ENCODE measurements around the gene WASHC2A.
A peak's percentile ranks its signal among the peaks of the same experiment; 100 is the strongest.
"Not testable (repeated sequence)": the region's sequence is repeated elsewhere in the genome, so short reads cannot be mapped to it uniquely, and the experiment has no call there.

Gene WASHC2A

DNA sequence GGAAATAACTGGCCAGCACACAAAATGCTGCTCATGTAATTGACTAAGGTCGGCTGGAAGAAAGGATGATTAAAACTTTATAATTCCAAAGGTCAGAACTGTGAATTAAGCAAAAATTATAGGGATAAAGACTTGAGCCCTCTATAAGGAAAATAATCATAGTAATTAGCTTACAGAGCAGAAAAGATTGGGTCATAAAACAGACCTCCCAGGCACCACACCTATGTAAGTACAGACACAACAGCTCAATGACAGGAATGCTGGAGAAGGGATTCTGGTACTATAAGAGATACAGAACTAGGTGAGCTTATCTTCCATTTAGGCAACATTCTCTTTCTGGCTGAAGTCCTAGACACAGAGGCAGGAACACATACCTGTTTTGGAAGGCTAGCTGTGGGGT lies 9.0 kb upstream of the WASHC2A start:
- H3K27ac ChIP-seq; H3K4me1 ChIP-seq (ENCODE audit: control insufficient read depth in 1 of 2, insufficient read depth in 1 of 2, low read depth in 1 of 2, low read length in 1 of 2); H3K9me3 ChIP-seq; H3K27me3 ChIP-seq; H3K36me3 ChIP-seq; H3K4me3 ChIP-seq (ENCODE audit: low read depth in 1 of 2, low read length in 1 of 2): not testable (repeated sequence)

DNA sequence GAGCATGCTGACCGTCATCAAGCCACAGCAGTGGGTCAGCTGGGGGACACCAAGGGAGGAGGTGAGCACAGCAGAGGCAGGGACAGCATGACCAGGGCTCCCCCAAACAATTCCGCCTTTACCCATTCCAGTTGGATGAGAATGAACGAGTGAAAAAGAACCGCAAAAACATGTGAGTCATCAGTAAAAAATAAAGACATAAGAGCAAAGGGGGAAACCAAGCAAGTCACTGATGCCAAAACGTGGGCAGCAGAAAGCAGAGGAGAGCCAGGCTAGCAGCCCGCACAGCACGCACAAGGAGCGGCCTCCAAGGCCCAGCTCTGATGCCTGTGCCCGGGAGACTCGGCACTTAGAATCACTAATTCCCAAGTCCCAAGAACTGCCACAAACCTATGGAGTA lies 7.8 kb upstream of the WASHC2A start:
- H3K36me3 ChIP-seq = not testable (repeated sequence)

DNA sequence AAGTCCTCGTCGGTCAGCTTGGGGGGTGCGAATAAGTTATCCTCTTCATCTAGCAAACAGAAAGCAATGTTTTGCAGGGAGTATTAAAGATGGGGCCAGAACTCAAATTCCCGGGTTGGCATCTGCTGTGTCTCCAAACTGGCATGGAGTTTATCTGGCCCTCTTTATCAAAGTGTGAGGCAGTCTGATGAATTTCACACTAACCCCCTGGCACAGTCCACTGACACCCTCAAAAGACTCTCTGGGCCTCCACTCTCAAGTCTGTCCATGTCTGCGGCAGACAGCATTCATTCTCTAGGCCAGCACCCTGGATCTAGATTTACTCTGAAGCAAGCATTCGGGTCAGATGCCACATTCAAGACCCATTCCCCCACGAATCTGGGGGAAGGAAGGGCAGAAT lies 6.2 kb upstream of the WASHC2A start:
- not testable (repeated sequence) for H3K9me3 ChIP-seq; H3K36me3 ChIP-seq; H3K4me3 ChIP-seq (ENCODE audit: low read depth in 1 of 2, low read length in 1 of 2); H3K27me3 ChIP-seq; H3K4me1 ChIP-seq (ENCODE audit: control insufficient read depth in 1 of 2, insufficient read depth in 1 of 2, low read depth in 1 of 2, low read length in 1 of 2); H3K27ac ChIP-seq

More for the DNA sequence above, 7.8 kb upstream of the WASHC2A start:
- H3K27ac ChIP-seq; H3K4me1 ChIP-seq (ENCODE audit: control insufficient read depth in 1 of 2, insufficient read depth in 1 of 2, low read depth in 1 of 2, low read length in 1 of 2); H3K9me3 ChIP-seq; H3K4me3 ChIP-seq (ENCODE audit: low read depth in 1 of 2, low read length in 1 of 2); H3K27me3 ChIP-seq: not testable (repeated sequence)

DNA sequence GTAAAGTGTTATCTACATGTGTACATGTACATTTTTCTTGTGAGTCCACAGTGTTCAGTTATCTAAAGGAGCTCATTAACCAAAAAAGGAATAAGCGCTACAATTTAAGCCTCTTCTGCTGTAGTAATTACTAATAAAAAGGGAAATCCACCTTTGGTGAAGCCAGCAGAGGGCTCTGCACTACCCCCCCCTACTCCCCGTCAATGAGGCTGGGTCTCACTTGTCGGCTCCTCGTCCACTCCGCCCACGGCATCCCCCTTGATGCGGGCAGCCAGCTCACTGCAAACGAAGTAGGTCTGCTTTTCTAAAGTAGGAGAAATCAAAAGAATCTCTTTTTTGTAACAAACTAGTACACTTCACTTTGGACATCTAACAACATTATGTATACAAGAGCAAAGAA lies 4.7 kb upstream of the WASHC2A start:
- H3K9me3 ChIP-seq = no peaks in the 10 kb centered on the region
- TF ChIP-seq, protein P1, sequence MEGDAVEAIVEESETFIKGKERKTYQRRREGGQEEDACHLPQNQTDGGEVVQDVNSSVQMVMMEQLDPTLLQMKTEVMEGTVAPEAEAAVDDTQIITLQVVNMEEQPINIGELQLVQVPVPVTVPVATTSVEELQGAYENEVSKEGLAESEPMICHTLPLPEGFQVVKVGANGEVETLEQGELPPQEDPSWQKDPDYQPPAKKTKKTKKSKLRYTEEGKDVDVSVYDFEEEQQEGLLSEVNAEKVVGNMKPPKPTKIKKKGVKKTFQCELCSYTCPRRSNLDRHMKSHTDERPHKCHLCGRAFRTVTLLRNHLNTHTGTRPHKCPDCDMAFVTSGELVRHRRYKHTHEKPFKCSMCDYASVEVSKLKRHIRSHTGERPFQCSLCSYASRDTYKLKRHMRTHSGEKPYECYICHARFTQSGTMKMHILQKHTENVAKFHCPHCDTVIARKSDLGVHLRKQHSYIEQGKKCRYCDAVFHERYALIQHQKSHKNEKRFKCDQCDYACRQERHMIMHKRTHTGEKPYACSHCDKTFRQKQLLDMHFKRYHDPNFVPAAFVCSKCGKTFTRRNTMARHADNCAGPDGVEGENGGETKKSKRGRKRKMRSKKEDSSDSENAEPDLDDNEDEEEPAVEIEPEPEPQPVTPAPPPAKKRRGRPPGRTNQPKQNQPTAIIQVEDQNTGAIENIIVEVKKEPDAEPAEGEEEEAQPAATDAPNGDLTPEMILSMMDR (IDR thresholded peaks at IDR 0.05) = no peak
- peaks cover 6% of the 10 kb centered on the region for H3K27me3 ChIP-seq
- H3K36me3 ChIP-seq = no peaks in the 10 kb centered on the region
- no peak overlapping the region for H3K27ac ChIP-seq
- no peak overlapping the region for H3K4me3 ChIP-seq (ENCODE audit: low read depth in 1 of 2, low read length in 1 of 2)
- no peaks in the 10 kb centered on the region for H3K4me1 ChIP-seq (ENCODE audit: control insufficient read depth in 1 of 2, insufficient read depth in 1 of 2, low read depth in 1 of 2, low read length in 1 of 2)

DNA sequence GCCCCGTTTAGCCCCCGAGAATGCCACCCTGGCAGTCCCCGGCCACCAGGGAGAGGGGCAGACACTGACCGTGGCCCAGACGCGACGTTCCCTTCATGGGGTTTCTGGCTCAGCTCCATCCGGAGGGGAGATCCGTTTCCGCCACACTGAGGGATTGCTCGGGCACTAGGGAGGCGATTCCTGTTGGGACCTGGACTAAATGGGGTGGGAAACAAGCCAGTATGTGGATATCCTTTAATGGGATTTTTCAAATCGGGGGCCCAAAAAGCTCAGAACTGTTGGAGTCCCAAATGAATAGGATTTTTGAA lies 552 bp downstream of the WASHC2A start:
- not testable (repeated sequence) for H3K9me3 ChIP-seq; H3K4me1 ChIP-seq (ENCODE audit: control insufficient read depth in 1 of 2, insufficient read depth in 1 of 2, low read depth in 1 of 2, low read length in 1 of 2); H3K36me3 ChIP-seq; H3K27me3 ChIP-seq
- H3K27ac ChIP-seq = peak overlapping the region; percentile 82
- H3K4me3 ChIP-seq (ENCODE audit: low read depth in 1 of 2, low read length in 1 of 2) = peak overlapping the region; percentile 71 to 76

DNA sequence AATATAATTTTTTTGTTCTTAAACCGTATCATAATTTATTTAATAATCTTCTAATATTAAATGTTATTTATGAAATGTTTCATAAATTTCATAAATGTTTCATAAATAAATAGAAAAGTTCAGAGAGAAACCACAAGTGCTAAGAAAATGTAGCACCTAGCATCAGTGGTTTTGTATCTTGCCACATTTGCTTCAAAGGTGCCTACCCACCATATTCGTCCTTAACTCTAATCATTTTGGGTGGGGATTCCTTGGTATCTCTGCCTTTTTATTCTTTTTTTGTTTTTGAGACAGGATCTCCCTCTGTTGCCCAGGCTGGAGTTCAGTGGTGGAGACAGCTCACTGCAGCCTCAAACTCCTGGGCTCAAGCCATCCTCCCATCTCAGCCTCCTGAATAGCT lies 7.4 kb downstream of the WASHC2A start:
- not testable (repeated sequence) for H3K27me3 ChIP-seq; H3K4me1 ChIP-seq (ENCODE audit: control insufficient read depth in 1 of 2, insufficient read depth in 1 of 2, low read depth in 1 of 2, low read length in 1 of 2); H3K27ac ChIP-seq; H3K4me3 ChIP-seq (ENCODE audit: low read depth in 1 of 2, low read length in 1 of 2); H3K9me3 ChIP-seq
- H3K36me3 ChIP-seq = peaks cover 15% of the 10 kb centered on the region

DNA sequence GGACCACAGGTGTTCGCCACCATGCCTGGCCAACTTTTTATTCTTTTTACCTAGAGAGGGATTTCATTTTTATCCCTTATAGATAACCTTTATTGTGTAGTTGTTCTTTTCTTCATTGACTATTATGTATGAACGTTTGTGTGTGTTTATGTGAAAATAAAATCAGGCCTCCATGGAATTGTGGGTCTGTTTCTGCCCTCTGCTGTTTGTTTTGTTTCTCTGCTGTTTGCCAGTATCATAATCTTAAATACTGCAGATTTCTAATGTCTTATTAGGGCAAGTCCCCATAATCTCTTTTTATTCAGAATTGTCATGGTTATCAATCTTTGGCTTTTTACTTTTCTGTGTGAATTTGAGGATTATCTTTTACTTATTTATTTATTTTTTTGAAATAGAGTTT lies 7.8 kb downstream of the WASHC2A start:
- H3K27ac ChIP-seq; H3K9me3 ChIP-seq; H3K4me3 ChIP-seq (ENCODE audit: low read depth in 1 of 2, low read length in 1 of 2); H3K27me3 ChIP-seq; H3K4me1 ChIP-seq (ENCODE audit: control insufficient read depth in 1 of 2, insufficient read depth in 1 of 2, low read depth in 1 of 2, low read length in 1 of 2): not testable (repeated sequence)
- H3K36me3 ChIP-seq = peaks cover 15% of the 10 kb centered on the region

DNA sequence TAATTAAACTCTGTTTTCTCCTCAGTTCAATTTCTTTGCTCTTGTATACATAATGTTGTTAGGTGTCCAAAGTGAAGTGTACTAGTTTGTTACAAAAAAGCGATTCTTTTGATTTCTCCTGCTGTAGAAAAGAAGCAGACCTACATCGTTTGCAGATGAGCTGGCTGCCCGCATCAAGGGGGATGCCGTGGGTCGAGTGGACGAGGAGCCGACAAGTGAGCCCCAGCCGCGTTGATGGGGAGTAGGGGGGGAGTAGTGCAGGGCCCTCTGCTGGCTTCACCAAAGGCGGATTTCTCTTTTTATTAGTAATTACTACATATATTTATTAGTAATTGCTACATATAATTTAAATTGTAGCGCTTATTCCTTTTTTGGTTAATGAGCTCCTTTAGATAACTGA lies 23.6 kb downstream of the WASHC2A start:
- peaks cover 12% of the 10 kb centered on the region for H3K36me3 ChIP-seq
- H3K4me3 ChIP-seq (ENCODE audit: low read depth in 1 of 2, low read length in 1 of 2); H3K4me1 ChIP-seq (ENCODE audit: control insufficient read depth in 1 of 2, insufficient read depth in 1 of 2, low read depth in 1 of 2, low read length in 1 of 2); H3K27ac ChIP-seq; H3K27me3 ChIP-seq; H3K9me3 ChIP-seq: not testable (repeated sequence)

DNA sequence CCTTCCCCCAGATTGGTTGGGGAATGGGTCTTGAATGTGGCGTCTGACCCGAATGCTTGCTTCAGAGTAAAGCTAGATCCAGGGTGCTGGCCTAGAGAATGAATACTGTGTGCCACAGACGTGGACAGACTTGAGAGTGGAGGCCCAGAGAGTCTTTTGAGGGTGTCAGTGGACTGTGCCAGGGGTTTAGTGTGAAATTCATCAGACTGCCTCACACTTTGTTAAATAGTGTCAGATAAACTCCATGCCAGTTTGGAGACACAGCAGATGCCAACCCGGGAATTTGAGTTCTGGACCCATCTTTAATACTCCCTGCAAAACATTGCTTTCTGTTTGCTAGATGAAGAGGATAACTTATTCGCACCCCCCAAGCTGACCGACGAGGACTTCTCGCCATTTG lies 25.2 kb downstream of the WASHC2A start:
- H3K36me3 ChIP-seq = peaks cover 13% of the 10 kb centered on the region
- not testable (repeated sequence) for H3K27me3 ChIP-seq, H3K27ac ChIP-seq

DNA sequence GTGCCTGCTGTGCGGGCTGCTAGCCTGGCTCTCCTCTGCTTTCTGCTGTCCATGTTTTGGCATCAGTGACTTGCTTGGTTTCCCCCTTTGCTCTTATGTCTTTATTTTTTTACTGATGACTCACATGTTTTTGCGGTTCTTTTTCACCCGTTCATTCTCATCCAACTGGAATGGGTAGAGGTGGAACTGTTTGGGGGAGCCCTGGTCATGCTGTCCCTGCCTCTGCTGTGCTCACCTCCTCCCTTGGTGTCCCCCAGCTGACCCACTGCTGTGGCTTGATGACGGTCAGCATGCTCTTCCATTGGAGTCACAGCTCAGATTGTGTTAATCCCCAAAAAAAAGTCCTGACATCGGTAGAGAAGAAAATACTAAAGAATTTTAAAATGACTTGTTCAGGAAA lies 26.9 kb downstream of the WASHC2A start:
- not testable (repeated sequence) for H3K4me3 ChIP-seq (ENCODE audit: low read depth in 1 of 2, low read length in 1 of 2); H3K4me1 ChIP-seq (ENCODE audit: control insufficient read depth in 1 of 2, insufficient read depth in 1 of 2, low read depth in 1 of 2, low read length in 1 of 2); H3K27me3 ChIP-seq; H3K9me3 ChIP-seq; H3K27ac ChIP-seq
- H3K36me3 ChIP-seq = peaks cover 16% of the 10 kb centered on the region

More for the DNA sequence above, 25.2 kb downstream of the WASHC2A start:
- H3K4me3 ChIP-seq (ENCODE audit: low read depth in 1 of 2, low read length in 1 of 2); H3K9me3 ChIP-seq; H3K4me1 ChIP-seq (ENCODE audit: control insufficient read depth in 1 of 2, insufficient read depth in 1 of 2, low read depth in 1 of 2, low read length in 1 of 2): not testable (repeated sequence)

DNA sequence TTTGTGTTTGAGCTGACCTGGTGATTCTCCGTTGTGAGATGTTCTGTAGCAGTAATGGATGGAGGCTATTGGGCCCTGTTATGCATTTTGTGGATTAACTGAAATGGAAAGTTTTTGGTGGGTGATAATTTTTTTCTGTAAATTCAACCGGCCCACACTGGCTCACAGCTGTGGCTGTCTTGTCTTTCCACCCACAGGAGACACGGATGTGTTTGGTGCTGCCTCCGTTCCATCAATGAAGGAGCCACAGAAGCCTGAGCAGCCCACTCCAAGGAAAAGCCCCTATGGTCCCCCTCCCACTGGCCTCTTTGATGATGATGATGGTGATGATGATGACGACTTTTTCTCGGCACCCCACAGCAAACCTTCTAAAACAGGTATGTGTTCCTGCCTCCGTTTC lies 27.6 kb downstream of the WASHC2A start:
- not testable (repeated sequence) for H3K4me1 ChIP-seq (ENCODE audit: control insufficient read depth in 1 of 2, insufficient read depth in 1 of 2, low read depth in 1 of 2, low read length in 1 of 2); H3K27ac ChIP-seq; H3K27me3 ChIP-seq; H3K4me3 ChIP-seq (ENCODE audit: low read depth in 1 of 2, low read length in 1 of 2); H3K9me3 ChIP-seq
- H3K36me3 ChIP-seq = peaks cover 16% of the 10 kb centered on the region

DNA sequence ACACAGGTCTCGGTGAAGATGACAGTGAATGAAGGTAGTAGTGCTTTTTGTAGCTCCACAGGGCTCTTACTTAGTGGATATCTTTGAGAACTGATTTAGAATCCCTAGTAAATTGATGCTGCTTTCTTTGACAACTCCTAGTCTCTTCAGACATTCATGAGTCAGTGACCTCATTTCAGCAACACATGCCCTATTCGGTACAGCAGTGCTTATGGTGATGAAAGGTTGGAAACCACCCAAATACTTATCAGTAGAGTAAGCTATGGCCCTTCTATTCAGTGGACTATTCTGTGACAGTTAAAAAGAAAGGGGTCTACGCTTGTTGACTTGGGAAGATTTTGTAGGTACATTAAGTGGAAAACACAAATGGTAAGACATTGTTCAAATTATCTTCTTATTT lies 29.0 kb downstream of the WASHC2A start:
- not testable (repeated sequence) for H3K4me1 ChIP-seq (ENCODE audit: control insufficient read depth in 1 of 2, insufficient read depth in 1 of 2, low read depth in 1 of 2, low read length in 1 of 2); H3K9me3 ChIP-seq; H3K27ac ChIP-seq; H3K4me3 ChIP-seq (ENCODE audit: low read depth in 1 of 2, low read length in 1 of 2); H3K27me3 ChIP-seq
- H3K36me3 ChIP-seq = peaks cover 22% of the 10 kb centered on the region

DNA sequence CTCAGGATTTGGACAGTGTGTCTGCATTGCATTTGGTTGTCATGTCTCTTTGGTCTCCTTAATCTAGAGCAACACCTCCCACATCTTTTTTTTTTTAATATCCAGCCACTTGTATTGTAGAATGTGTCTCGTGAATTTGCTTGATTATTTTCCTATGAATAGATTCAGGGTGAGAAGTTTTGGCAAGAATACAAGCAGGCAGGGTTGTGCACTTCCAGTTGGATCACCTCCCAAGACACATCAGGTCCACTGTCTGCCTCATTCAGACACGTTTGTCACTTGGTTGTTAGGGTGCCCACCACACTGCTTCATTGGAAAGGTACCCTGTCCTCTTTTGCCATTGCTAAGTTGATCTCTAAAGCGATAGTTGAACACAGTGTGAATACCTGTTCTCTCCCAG lies 30.9 kb downstream of the WASHC2A start:
- not testable (repeated sequence) for H3K9me3 ChIP-seq, H3K27me3 ChIP-seq
- H3K36me3 ChIP-seq = peaks cover 35% of the 10 kb centered on the region

DNA sequence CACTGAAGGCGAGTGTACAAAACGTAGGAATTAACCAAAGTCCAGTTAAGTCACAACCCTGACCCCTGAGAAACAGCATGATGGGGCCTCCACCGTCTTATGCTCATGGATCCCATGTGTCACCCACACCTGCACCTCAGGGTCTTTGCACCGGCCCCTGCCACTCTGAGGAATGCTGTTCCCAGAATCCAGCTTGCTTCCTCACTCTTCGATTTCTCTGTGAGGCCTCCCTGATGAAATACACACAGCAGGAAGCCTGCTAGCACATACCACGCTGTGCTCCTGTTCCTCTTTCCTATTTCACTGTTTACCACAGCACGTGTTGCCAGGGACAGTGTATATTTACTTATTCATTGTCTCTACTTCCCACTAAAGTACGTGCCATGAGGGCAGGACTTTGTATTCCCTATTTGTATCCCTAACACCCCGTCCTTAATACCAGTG lies 33.4 kb downstream of the WASHC2A start:
- H3K27me3 ChIP-seq; H3K27ac ChIP-seq; H3K4me3 ChIP-seq (ENCODE audit: low read depth in 1 of 2, low read length in 1 of 2); H3K4me1 ChIP-seq (ENCODE audit: control insufficient read depth in 1 of 2, insufficient read depth in 1 of 2, low read depth in 1 of 2, low read length in 1 of 2); H3K9me3 ChIP-seq: not testable (repeated sequence)
- peaks cover 39% of the 10 kb centered on the region for H3K36me3 ChIP-seq

More for the DNA sequence above, 30.9 kb downstream of the WASHC2A start:
- H3K4me1 ChIP-seq (ENCODE audit: control insufficient read depth in 1 of 2, insufficient read depth in 1 of 2, low read depth in 1 of 2, low read length in 1 of 2); H3K27ac ChIP-seq; H3K4me3 ChIP-seq (ENCODE audit: low read depth in 1 of 2, low read length in 1 of 2): not testable (repeated sequence)
